BLaER1 treated with 17β-estradiol and CSF1 and Interleukin-3, amounts not matched to agents 10 nM and 100 nM (cell line): Measurements from ENCODE around the gene PRDM5.

Source experiments
- H3K27ac ChIP-seq, 11 experiments: shearing (Covaris generic); formaldehyde crosslinking; 2 replicates each; pipeline ENCODE4 v1.8.1; 2022
- H3K27me3 ChIP-seq, 11 experiments: shearing (Covaris generic); formaldehyde crosslinking; 2 replicates each; pipeline ENCODE4 v1.8.1; 2022
- H3K36me3 ChIP-seq, 11 experiments: shearing (Covaris generic); formaldehyde crosslinking; 2 replicates each; pipeline ENCODE4 v1.8.1; 2022
- H3K4me1 ChIP-seq, 10 experiments: shearing (Covaris generic); formaldehyde crosslinking; 2 replicates each; pipeline ENCODE4 v1.8.1; 2022
- H3K4me2 ChIP-seq, 11 experiments: shearing (Covaris generic); formaldehyde crosslinking; 2 replicates each; pipeline ENCODE4 v1.8.1; 2022
- H3K4me3 ChIP-seq, 10 experiments: shearing (Covaris generic); formaldehyde crosslinking; 2 replicates each; pipeline ENCODE4 v1.8.1; 2022
- H3K9ac ChIP-seq, 11 experiments: shearing (Covaris generic); formaldehyde crosslinking; 2 replicates each; pipeline ENCODE4 v1.8.1; 2022
- H3K9me3 ChIP-seq, 11 experiments: shearing (Covaris generic); formaldehyde crosslinking; replicated peaks in 1 of 11; 2 replicates each; pipeline ENCODE4 v1.8.1; 2022
- H4K20me1 ChIP-seq, 11 experiments: shearing (Covaris generic); formaldehyde crosslinking; 2 replicates each; pipeline ENCODE4 v1.8.1; 2022
- Cebpa-rat ChIP-seq, 11 experiments: shearing (Covaris generic); IDR thresholded peaks; 2 replicates each; pipeline ENCODE4 v1.8.1; 2022

The PRDM5 gene

DNA sequence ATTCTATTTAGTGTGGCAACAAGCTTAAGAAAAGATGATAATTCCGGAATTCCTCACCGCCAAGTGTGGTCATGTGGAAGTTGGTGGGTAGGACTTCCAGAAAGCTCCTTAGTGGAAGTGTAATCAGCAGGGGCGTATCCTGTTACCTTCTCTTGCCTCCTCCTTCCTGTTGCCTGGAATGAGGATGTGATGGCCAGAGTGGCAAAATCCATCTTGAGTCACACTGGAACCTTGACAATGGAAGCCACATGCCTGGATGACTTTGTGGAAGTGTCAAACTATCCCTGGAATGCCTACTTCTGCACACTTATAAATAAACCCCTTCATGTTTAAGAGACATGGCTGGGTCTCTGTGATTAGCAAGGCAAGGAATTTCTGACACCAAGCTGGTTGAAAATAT lies 191.0 kb downstream of the PRDM5 start:
- Histone ChIP-seq H3K9ac (no peak overlapping the region), H3K27ac (no peak overlapping the region), H3K4me1 (no peaks in the 10 kb centered on the region), H3K36me3 (no peaks in the 10 kb centered on the region), H3K27me3 (no peaks in the 10 kb centered on the region), H3K4me3 (no peak overlapping the region), H3K4me2 (no peak overlapping the region), H3K9me3 (no peaks in the 10 kb centered on the region), H4K20me1 (no peaks in the 10 kb centered on the region)
- no peak for TF ChIP-seq Cebpa-rat (IDR thresholded peaks at IDR 0.05)

DNA sequence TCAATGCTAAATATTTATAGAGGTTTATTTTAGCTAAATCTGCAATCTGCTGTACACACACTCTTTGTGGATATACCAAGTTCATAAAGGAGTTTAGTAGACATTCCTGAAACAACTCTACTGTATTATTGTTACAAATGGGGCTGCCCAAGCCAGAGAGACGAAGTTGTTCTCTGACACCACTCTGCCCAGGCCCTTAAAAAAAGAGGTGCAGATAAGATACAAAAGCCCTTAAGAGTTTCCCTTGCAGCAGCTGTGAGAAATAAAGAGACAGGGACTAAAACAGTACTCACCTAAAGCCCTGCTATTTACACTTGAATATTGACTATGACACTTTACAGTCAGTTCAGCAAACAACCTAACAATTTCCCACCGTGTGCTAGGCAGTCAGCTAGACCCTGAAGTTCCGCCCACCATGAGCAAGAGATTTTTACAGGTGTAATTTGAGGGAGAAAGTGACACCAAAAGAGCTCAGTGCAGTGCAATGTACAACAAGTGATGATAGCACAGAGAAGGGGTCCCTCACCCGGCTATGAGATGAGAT lies 191.7 kb downstream of the PRDM5 start:
- Histone ChIP-seq H3K9me3 (no peaks in the 10 kb centered on the region), H3K27ac (no peak overlapping the region), H3K27me3 (no peaks in the 10 kb centered on the region), H4K20me1 (no peaks in the 10 kb centered on the region), H3K4me2 (no peak overlapping the region), H3K36me3 (no peaks in the 10 kb centered on the region), H3K4me3 (no peak overlapping the region), H3K9ac (no peak overlapping the region), H3K4me1 (no peaks in the 10 kb centered on the region)
- TF ChIP-seq Cebpa-rat (IDR thresholded peaks at IDR 0.05) = no peak

DNA sequence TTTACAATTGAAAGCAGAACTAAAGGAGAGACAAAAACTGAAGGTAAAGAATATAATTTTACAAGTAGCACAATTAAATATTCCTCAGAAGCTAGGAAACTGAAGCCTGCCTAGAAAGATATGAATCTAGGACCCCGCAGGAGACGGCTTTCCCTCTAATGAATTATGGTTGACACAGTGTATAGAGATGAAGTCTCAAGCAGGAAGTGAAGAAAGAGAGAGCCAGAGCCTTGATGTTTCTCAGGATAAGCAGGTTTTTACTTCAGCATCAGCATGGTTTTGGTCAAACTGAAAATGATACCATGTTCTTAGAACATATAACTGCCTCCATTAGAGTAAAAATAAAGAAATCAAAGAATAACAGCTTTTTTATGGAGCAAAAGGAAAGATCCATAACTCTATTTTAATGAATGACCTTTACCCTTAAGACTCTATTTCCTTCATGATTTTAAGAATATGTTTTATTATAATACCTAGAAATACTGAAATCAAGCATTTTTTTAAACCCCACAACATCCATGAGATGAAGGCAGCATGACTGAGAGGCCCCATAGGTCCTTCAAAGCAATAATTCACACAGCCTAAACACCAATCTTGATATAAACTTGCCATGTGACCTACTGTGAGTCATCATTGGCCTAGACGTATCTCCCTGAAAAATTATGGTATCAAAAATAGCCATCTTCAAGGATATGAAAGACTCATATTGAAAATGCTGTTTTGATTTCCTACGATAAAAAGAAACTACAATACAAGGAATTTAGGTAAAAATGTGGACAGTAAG lies 193.4 kb downstream of the PRDM5 start:
- no peaks in the 10 kb centered on the region for H3K36me3 ChIP-seq
- no peaks in the 10 kb centered on the region for H3K9me3 ChIP-seq
- no peak overlapping the region for H3K9ac ChIP-seq
- no peaks in the 10 kb centered on the region for H3K27me3 ChIP-seq
- no peak overlapping the region for H3K4me3 ChIP-seq
- no peaks in the 10 kb centered on the region; a peak in 1 of 22 replicates for H4K20me1 ChIP-seq
- H3K27ac ChIP-seq = no peak overlapping the region
- no peak for TF ChIP-seq Cebpa-rat (IDR thresholded peaks at IDR 0.05)
- no peaks in the 10 kb centered on the region for H3K4me1 ChIP-seq
- H3K4me2 ChIP-seq = no peak overlapping the region

DNA sequence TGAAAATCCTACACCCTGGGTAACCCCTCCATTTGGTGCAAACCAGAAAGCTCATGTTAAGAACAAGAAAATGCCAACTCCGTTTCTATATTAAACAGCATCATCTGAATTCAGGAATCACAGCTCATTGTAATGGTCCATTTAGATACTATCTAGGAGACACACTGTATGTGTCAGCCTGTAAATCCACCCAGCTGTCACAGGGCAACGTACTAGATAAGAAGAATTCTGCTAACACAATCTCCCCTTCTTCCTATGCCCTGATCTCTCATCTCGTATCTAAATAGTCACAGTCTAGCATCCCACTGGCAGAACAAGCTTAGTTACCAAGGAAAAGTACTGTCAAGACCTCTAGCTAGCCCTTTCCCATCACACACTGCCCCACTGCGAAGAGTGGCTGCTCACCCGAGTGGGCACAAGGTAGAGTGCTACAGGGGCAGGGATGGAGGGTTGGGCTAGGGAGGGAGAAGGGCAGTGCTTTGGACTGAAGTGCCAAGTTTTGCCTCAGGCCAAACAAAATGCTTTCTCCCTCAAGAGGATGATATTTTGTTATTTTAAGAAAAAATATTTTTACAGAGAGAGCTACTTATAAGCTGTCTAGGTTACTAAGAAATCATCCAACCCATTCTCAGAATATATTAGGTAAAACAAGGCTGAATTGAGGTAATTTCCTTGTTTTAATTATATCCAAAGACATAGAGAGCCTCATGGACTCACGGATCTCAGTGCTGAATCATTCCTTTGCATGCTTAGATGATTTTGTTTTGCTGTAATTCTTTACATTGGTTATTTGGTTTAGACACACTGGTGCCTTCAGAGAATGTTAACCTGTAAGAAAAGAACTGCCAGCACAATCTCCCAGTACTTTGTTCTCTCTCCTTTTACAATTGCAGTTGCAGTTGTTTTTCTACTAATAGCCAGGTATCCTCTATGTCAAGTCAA lies 196.6 kb downstream of the PRDM5 start:
- Histone ChIP-seq H3K27ac (no peak overlapping the region), H3K9me3 (no peaks in the 10 kb centered on the region), H3K27me3 (no peaks in the 10 kb centered on the region), H4K20me1 (no peaks in the 10 kb centered on the region; a peak in 1 of 22 replicates), H3K9ac (no peak overlapping the region), H3K36me3 (no peaks in the 10 kb centered on the region), H3K4me3 (no peak overlapping the region), H3K4me2 (no peak overlapping the region), H3K4me1 (no peaks in the 10 kb centered on the region)
- no peak for TF ChIP-seq Cebpa-rat (IDR thresholded peaks at IDR 0.05)

DNA sequence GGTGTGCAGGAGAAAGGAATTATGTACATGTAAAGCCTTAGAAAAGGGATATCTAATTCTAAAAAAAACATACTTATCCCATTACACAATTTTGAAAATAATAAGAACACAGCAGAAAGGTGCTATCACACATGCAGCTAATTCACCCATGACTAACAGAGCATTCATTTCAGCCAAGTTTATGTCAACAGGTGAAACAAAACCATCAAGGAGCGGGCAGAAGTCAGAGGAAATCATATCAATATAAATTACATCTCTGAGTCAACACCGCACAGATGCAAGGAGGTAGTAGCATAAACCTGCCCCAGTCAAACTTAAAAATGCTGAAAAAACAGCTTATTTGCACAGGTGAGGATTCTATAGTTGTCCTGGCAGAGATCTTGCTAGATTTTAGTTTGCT lies 197.9 kb downstream of the PRDM5 start:
- Histone ChIP-seq H4K20me1 (no peaks in the 10 kb centered on the region; a peak in 1 of 22 replicates), H3K36me3 (no peaks in the 10 kb centered on the region), H3K27me3 (no peaks in the 10 kb centered on the region), H3K4me1 (no peaks in the 10 kb centered on the region), H3K9me3 (no peaks in the 10 kb centered on the region), H3K4me3 (no peak overlapping the region), H3K27ac (no peak overlapping the region), H3K4me2 (no peak overlapping the region), H3K9ac (no peak overlapping the region)
- no peak for TF ChIP-seq Cebpa-rat (IDR thresholded peaks at IDR 0.05)

DNA sequence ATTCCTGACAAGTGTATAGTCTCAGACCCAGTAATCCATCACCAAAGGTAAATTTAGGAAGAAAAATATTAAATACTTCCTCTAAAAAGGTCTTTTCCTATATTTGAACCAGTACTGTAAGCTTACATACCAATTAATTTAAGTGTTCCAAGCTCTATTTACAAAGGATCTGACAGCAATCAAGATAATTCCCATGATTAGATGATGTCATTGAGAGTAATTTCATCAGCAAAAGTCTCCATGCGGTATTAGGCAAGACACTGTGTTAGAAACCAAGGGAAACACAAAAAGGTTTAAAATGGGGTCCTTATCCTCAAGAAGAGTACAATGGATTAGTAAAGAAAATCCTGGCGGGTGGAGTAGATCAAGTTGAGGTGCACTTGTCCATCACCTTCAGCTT lies 198.5 kb downstream of the PRDM5 start:
- H3K4me2 ChIP-seq = no peak overlapping the region

DNA sequence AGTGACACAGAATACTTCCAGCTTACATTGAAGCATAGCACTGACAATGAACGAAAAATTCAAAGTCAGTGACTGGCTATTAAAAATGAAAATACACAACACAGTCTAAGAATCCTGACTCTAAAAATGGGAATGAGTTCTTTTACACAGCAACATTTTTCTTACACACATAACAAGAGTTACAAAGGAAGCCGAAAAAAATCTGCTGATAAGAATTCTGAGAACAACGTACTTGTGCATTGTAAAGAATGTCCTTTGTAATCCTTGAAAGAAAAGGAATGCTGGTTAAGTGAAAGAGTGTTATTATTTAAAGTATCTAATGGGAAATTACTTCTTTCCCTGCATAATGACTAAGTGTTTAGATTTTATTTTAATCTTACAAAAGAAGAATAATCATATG lies 199.4 kb downstream of the PRDM5 start:
- H3K4me2 ChIP-seq = no peak overlapping the region
- no peak overlapping the region for H3K9ac ChIP-seq
- no peak overlapping the region for H3K4me3 ChIP-seq
- H3K9me3 ChIP-seq = no peaks in the 10 kb centered on the region
- TF ChIP-seq Cebpa-rat (IDR thresholded peaks at IDR 0.05) = no peak
- no peaks in the 10 kb centered on the region for H3K36me3 ChIP-seq
- H3K27me3 ChIP-seq = no peaks in the 10 kb centered on the region
- no peak overlapping the region for H3K27ac ChIP-seq
- peaks cover 0 to 4% (median 0%) of the 10 kb centered on the region in 10 experiments; a peak in 3 of 20 replicates for H3K4me1 ChIP-seq
- no peaks in the 10 kb centered on the region; a peak in 1 of 22 replicates for H4K20me1 ChIP-seq

More for the DNA sequence above, 198.5 kb downstream of the PRDM5 start:
- Histone ChIP-seq H3K4me1 (peaks cover 0 to 4% (median 0%) of the 10 kb centered on the region in 10 experiments; a peak in 3 of 20 replicates), H3K9me3 (no peaks in the 10 kb centered on the region), H3K27ac (no peak overlapping the region), H3K27me3 (no peaks in the 10 kb centered on the region), H4K20me1 (no peaks in the 10 kb centered on the region; a peak in 1 of 22 replicates), H3K9ac (no peak overlapping the region), H3K4me3 (no peak overlapping the region), H3K36me3 (no peaks in the 10 kb centered on the region)
- no peak for TF ChIP-seq Cebpa-rat (IDR thresholded peaks at IDR 0.05)

DNA sequence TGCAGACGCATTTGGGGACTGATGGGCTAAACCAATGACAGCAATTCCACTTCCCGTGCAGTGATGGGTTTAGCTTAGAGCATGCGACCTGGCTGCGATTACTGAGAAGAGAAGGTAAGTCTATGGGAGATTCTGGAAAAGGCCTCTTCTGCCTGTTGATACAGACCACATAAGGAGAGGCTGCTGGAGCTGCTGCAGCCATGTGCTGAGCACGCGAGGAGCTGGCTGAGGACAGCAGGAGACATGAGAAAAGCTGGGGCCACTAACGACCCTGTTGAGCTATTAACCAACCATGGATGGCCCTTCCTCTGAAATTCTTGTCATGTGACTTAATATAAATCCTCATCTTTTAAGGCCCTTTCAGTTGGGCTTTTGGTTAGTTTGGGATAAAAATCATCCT lies 199.9 kb downstream of the PRDM5 start:
- Histone ChIP-seq H3K9me3 (no peaks in the 10 kb centered on the region), H3K27ac (no peak overlapping the region), H4K20me1 (no peaks in the 10 kb centered on the region; a peak in 1 of 22 replicates), H3K4me2 (no peak overlapping the region), H3K9ac (no peak overlapping the region), H3K4me1 (peaks cover 0 to 4% (median 0%) of the 10 kb centered on the region in 10 experiments; a peak in 3 of 20 replicates), H3K27me3 (no peaks in the 10 kb centered on the region), H3K4me3 (no peak overlapping the region), H3K36me3 (no peaks in the 10 kb centered on the region)
- no peak for TF ChIP-seq Cebpa-rat (IDR thresholded peaks at IDR 0.05)

DNA sequence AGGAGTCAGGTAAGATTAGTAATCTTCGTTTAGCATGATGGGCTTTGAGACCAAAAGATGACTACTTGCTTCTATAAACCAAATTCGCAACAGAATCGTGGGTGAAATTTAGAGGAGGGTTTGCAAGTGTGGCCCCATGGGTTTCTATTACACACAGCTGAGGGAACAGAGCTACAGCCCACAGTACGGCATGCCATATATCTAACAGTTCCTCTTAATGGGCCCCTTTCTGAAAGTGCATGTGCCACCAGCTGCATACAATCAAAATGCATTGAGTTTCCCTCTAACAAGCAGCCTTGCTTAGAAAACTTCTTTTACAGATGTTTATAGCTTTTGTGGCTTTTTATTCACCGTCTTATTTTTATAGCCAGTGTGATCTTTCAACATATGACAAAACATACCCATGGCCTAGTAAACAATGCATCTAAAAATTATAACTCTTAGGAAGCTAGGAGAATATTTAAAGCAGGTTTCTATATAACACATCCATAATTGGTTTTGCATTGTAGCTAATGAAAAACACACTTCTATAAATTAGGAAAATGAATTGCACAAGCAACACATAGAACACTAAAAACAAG lies 202.1 kb downstream of the PRDM5 start:
- TF ChIP-seq Cebpa-rat (IDR thresholded peaks at IDR 0.05) = no peak

More for the DNA sequence above, 202.1 kb downstream of the PRDM5 start:
- H3K9ac ChIP-seq = no peak overlapping the region
- H3K4me3 ChIP-seq = no peak overlapping the region
- no peak overlapping the region for H3K27ac ChIP-seq
- no peaks in the 10 kb centered on the region for H3K36me3 ChIP-seq
- H3K9me3 ChIP-seq = no peaks in the 10 kb centered on the region
- no peak overlapping the region for H3K4me2 ChIP-seq
- H4K20me1 ChIP-seq = no peaks in the 10 kb centered on the region; a peak in 1 of 22 replicates
- peaks cover 0 to 4% (median 0%) of the 10 kb centered on the region in 10 experiments; a peak in 3 of 20 replicates for H3K4me1 ChIP-seq
- no peaks in the 10 kb centered on the region for H3K27me3 ChIP-seq
